GM12801 (cell line): Measurements from ENCODE around the gene SLC9A1.

ENCODE experiments used
- TF ChIP-seq, protein P1 (sequence below): IDR thresholded peaks from one replicate; pipeline ENCODE4 v1.5.1; 2011; ENCODE audit warnings: control low read depth; ENCODE audit not compliant: insufficient read length; ENCODE audit errors: extremely low read depth

Gene SLC9A1

DNA sequence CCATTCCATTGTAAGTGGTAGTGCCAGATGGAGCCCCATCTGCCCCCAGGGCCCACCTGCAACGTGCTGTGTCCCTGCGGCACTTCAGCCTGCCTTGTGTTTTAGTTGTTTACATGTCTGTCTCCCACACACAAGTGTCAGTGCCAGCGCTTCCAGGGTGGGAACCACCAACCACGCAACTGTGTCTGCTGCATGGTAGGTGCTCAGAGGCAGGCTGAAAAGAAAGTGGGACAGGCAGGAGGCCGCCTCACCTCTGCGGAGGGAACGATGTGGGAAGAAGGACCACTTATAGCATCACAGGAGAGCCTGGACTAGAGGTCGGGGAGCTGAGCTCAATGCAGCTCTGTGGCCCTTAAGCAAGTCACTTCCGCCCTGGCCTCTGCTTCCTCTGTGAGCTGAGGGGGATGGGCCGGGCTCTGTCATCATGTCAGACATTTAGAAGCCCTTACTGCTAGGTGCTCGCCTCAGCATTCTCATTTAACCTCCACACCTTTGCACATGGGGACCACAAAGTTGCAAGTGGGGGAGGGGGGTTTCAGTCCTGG, 17.9 kb downstream of the SLC9A1 start:
- TF ChIP-seq, protein P1, sequence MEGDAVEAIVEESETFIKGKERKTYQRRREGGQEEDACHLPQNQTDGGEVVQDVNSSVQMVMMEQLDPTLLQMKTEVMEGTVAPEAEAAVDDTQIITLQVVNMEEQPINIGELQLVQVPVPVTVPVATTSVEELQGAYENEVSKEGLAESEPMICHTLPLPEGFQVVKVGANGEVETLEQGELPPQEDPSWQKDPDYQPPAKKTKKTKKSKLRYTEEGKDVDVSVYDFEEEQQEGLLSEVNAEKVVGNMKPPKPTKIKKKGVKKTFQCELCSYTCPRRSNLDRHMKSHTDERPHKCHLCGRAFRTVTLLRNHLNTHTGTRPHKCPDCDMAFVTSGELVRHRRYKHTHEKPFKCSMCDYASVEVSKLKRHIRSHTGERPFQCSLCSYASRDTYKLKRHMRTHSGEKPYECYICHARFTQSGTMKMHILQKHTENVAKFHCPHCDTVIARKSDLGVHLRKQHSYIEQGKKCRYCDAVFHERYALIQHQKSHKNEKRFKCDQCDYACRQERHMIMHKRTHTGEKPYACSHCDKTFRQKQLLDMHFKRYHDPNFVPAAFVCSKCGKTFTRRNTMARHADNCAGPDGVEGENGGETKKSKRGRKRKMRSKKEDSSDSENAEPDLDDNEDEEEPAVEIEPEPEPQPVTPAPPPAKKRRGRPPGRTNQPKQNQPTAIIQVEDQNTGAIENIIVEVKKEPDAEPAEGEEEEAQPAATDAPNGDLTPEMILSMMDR = no peak

DNA sequence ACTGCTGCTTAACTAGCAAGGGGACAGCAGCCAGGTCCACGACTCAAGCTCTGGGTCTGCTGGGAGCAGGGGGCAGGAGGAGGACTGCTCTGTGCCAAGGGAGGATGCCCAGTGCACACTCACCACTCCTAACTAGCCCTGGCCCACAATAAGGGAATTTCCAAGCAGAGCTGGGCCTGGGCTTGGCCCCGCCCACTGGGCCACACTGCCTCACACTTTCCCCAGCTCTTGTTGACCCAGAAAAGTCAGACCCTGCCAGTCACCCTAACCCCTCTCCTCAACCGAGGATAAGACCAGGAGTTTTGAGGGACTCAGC, 18.7 kb downstream of the SLC9A1 start:
- TF ChIP-seq, protein P1 = no peak

DNA sequence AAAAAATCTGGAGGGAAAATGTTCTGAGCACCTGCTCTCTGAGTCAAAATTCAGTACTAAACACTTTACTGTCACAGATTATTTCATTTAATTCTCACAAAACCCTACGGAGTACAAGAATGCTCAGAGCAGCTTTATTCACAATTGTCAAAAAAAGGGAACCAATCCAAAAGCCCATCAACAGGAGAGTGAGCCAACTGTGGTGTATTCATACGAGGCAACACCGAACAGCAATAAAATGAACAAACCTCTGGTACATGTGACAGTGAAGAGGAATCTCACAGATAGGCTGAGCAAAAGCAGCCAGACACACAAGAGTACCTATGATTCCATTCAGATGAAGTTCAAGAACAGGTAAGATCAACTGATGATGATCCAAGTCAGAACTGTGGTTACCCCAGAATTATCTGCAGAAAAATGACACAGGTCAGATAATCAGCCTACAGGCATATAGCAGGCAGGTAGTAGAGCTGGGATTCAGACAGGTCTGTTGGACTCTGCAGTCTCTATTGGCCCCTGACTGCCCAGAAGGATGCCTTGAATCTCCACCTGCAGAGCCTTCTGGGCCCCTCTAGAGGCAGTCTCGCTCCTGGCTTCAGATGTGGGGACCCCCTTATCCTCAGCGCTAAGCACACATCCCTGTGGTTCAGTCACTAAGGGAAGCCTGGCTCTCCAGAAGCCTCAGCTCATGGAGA, 19.2 kb downstream of the SLC9A1 start:
- TF ChIP-seq, protein P1 = no peak

DNA sequence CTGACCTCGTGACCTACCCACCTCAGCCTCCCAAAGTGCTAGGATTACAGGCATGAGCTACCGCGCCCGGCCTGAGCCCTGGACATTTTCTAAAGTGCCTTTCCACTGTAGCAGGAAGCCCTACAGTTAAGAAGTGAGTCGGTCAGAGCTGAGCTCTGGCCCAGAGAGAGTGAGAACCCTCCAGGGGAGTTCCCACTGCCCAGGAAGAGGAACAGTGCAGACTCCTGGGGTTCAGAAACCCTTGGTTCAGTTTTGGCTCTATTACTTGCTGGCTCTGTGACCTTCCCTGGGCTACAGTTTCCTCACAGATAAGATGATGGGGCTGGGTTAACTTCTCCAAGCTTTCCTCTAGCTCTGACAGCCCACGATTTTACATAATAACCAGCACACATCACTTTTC, 20.9 kb downstream of the SLC9A1 start:
- TF ChIP-seq, protein P1 = no peak

DNA sequence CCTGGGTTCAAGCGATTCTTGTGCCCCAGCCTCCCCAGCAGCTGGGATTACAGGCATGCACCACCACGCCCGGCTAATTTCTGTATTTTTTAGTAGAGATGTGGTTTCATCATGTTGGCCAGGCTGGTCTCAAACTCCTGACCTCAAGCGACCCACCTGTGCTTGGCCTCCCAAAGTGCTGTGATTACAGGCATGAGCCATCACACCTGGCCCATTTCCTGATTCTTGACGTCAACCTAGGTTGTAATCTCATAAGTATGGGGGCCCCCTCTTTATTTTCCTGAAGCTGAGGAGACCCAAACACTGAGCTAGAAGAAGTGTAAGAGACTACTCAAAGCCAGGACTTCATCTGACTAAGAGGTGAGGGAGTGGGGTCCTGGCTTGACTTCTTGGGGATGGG, 21.8 kb downstream of the SLC9A1 start:
- TF ChIP-seq, protein P1 = no peak

DNA sequence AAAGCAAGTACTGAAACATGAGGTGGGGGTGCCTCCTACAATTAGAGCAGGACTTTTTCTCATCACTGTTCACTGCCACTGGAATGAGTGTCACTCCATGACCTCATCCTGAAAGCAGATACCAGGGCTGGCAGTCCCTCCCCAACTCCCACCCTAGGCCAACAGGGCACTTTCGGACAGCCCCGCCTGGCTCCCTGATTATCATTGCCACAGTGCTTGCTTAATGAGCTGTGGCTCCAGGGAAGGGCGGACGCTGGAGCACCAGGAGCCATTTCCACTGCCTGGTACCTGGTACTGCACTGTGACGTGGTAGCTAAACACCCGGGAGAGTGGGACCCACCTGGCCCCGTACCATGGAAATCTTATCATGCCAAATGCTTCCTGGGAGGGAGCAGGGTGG, 22.3 kb downstream of the SLC9A1 start:
- TF ChIP-seq, protein P1 = no peak

DNA sequence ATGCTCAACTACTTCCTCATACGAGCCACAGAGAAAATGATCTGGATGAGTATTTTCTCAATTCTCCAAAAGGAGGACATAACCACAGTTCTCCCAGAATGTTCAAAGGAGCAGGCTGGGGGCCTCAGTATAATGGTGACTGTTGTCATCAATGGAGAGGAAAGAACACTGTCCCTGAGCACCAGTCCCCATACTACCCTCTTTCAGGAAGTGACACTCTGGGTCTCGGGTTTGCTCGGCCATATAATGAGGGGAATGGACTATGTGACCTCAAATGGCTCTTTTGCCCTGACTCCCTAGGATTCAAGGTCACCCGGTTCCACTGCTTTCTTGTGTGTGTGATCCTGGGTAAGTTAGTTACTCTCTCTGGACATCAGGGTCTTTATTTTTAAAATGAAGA, 22.8 kb downstream of the SLC9A1 start:
- TF ChIP-seq, protein P1 = no peak
